ENCODE data around the gene CMTR2.
"Not testable (repeated sequence)": the region's sequence is repeated elsewhere in the genome, so short reads cannot be mapped to it uniquely, and the experiment has no call there.

Gene CMTR2

GRCh38 chr16:71288890-71289731 is at the start of gene CMTR2:
Gene CMTR2, minus strand, starts transcription at chr16:71289402. Its CDS starts 3,482 bp downstream, at chr16:71285920.
- peak; percentile 98 for DNase-seq (ENCODE audit: low spot score)

- DNase-seq (ENCODE audit: low spot score), result no peak
These were observed 49.4 kb upstream of the CMTR2 start for GRCh38 chr16:71338632-71339031.

- DNase-seq (ENCODE audit: low spot score), result no peak
These were observed 49.0 kb upstream of the CMTR2 start for GRCh38 chr16:71338193-71338592.

- no peak for DNase-seq (ENCODE audit: low spot score)
These were observed 48.4 kb upstream of the CMTR2 start for GRCh38 chr16:71337631-71338030.

GRCh38 chr16:71328151-71328550 is 38.9 kb upstream of the CMTR2 start:
- no peak for DNase-seq (ENCODE audit: low spot score)

- no peak for DNase-seq (ENCODE audit: low spot score)
These were observed 38.5 kb upstream of the CMTR2 start for GRCh38 chr16:71327720-71328119.

- DNase-seq (ENCODE audit: low spot score), result no peak
These were observed 30.8 kb upstream of the CMTR2 start for GRCh38 chr16:71319999-71320398.

GRCh38 chr16:71315269-71315668 is 26.1 kb upstream of the CMTR2 start:
- DNase-seq (ENCODE audit: low spot score), result no peak

GRCh38 chr16:71313591-71313990 is 24.4 kb upstream of the CMTR2 start:
- DNase-seq (ENCODE audit: low spot score), result not testable (repeated sequence)

- peak; percentile 68 for DNase-seq (ENCODE audit: low spot score)
These were observed 22.5 kb upstream of the CMTR2 start for GRCh38 chr16:71311553-71312158.

- DNase-seq (ENCODE audit: low spot score), result no peak
These were observed 14.7 kb upstream of the CMTR2 start for GRCh38 chr16:71303938-71304337.

GRCh38 chr16:71297341-71297634 is 8.1 kb upstream of the CMTR2 start:
- DNase-seq (ENCODE audit: low spot score), result no peak

- DNase-seq (ENCODE audit: low spot score), result no peak
These were observed 7.6 kb upstream of the CMTR2 start for GRCh38 chr16:71296584-71297340.

GRCh38 chr16:71295950-71296349 is 6.7 kb upstream of the CMTR2 start:
- no peak for DNase-seq (ENCODE audit: low spot score)

- DNase-seq (ENCODE audit: low spot score), result no peak
These were observed 4.7 kb upstream of the CMTR2 start for GRCh38 chr16:71293919-71294318.

GRCh38 chr16:71292095-71292494 is 2.9 kb upstream of the CMTR2 start:
- DNase-seq (ENCODE audit: low spot score), result not testable (repeated sequence)

- no peak for DNase-seq (ENCODE audit: low spot score)
These were observed 495 bp upstream of the CMTR2 start for GRCh38 chr16:71289732-71290062.

GRCh38 chr16:71288570-71288889 is 672 bp downstream of the CMTR2 start:
- DNase-seq (ENCODE audit: low spot score), result no peak

GRCh38 chr16:71287911-71288310 is 1.3 kb downstream of the CMTR2 start:
- DNase-seq (ENCODE audit: low spot score), result no peak

- DNase-seq (ENCODE audit: low spot score), result no peak
These were observed 1.7 kb downstream of the CMTR2 start for GRCh38 chr16:71287454-71287853.

GRCh38 chr16:71283612-71284011 is 5.6 kb downstream of the CMTR2 start:
- DNase-seq (ENCODE audit: low spot score), result no peak

GRCh38 chr16:71282943-71283342 is 6.3 kb downstream of the CMTR2 start:
- DNase-seq (ENCODE audit: low spot score), result no peak

- no peak for DNase-seq (ENCODE audit: low spot score)
These were observed 12.4 kb downstream of the CMTR2 start for GRCh38 chr16:71276589-71277334.
